GM12873 (cell line): Measurements from ENCODE around the gene GJA4.

Experiments used
- TF ChIP-seq, protein P1 (sequence below): IDR thresholded peaks from 2 replicates; pipeline ENCODE4 v1.5.1; 2012; ENCODE audit warnings: low read depth, mild to moderate bottlenecking, moderate library complexity, low read length, control low read depth; ENCODE audit not compliant: insufficient read depth; ENCODE audit errors: missing control alignments

Gene GJA4

DNA sequence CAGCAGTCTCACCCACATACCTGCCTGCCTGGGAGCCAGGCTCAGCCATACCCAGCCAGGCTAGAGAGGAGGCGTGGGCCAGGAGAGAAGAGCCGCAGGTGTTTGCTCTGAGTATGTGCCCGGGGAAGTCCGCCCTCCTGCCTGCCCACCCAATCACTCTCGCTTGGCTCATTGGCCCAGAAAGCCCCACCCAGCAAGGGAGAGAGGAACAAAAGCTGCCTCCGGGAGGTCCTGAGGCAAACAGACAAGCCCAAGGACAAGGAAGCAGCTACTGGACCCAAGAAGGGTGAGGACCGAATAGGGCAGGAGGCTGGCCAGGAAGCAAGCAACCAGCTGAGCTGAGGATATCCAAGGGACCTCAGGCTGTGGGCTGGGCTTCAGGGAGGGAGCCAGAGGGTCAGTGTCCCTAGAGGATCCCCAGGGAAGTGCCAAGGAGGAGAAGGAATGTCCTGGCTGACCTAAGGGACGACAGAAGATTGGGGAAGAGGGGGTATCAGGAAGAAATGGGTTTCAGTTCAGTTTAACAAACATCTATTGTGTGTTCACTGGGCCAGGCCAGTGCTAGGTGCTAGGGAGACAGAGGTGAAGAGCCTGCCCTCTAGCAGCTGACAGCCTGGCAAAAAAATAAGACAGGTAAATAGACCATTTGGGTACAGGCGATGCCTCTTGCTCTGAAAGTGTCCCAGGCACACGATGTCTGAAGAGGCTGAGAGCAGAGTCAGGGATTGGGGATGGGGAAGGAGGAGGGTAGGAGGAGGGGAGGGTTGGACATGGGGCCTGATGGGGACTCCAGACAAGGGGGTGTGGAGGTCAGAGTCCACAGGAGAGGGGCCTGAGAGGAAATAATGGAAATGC lies 33.1 kb upstream of the GJA4 start, which contains the start of gene GJB4:
Gene GJB4, plus strand, starts transcription at position 238 of the 855 bp plus-strand sequence. CDS start 1,515 bp downstream, outside the sequence.
- TF ChIP-seq, protein P1, sequence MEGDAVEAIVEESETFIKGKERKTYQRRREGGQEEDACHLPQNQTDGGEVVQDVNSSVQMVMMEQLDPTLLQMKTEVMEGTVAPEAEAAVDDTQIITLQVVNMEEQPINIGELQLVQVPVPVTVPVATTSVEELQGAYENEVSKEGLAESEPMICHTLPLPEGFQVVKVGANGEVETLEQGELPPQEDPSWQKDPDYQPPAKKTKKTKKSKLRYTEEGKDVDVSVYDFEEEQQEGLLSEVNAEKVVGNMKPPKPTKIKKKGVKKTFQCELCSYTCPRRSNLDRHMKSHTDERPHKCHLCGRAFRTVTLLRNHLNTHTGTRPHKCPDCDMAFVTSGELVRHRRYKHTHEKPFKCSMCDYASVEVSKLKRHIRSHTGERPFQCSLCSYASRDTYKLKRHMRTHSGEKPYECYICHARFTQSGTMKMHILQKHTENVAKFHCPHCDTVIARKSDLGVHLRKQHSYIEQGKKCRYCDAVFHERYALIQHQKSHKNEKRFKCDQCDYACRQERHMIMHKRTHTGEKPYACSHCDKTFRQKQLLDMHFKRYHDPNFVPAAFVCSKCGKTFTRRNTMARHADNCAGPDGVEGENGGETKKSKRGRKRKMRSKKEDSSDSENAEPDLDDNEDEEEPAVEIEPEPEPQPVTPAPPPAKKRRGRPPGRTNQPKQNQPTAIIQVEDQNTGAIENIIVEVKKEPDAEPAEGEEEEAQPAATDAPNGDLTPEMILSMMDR: no peak

DNA sequence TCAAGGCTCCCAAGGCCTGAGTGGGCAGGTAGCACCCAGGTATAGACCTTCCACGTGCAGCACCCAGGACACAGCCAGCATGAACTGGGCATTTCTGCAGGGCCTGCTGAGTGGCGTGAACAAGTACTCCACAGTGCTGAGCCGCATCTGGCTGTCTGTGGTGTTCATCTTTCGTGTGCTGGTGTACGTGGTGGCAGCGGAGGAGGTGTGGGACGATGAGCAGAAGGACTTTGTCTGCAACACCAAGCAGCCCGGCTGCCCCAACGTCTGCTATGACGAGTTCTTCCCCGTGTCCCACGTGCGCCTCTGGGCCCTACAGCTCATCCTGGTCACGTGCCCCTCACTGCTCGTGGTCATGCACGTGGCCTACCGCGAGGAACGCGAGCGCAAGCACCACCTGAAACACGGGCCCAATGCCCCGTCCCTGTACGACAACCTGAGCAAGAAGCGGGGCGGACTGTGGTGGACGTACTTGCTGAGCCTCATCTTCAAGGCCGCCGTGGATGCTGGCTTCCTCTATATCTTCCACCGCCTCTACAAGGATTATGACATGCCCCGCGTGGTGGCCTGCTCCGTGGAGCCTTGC lies 31.5 kb upstream of the GJA4 start:
- TF ChIP-seq, protein P1: no peak

- TF ChIP-seq, protein P1: no peak
Observed at GRCh38 chr1:34761776-34762307, 31.0 kb upstream of the GJA4 start.

DNA sequence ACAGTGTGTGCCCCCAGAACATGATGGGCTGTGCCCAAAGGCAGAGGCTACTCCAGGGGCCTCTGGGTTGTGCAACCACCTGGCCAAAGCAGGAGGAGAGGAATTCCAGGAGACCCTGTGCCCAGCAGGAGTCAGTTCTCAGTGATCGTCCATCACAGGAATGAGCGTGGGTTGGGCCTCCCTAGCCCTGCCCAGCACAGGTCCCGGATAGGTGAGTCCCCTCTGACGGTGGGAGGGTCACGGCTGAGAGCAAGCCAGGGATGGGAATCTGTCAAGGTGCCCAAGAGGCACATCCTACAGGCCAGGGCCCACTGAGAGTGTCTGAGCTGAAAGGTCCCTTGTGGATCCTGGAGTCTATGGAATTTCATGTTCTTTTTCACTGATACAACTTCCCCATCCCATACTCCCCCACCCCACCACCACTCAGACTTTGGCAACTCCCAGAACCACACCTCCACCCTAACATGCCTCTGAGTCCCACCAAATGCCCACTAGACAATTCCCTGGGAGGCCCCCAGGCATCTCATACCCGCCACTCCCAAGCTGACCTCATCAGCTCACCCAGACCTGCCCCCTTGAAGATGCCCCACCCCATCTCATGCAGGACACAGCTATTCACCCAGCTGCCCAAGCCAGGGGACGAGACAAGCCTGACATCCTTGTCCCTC lies 30.2 kb upstream of the GJA4 start:
- TF ChIP-seq, protein P1: no peak

DNA sequence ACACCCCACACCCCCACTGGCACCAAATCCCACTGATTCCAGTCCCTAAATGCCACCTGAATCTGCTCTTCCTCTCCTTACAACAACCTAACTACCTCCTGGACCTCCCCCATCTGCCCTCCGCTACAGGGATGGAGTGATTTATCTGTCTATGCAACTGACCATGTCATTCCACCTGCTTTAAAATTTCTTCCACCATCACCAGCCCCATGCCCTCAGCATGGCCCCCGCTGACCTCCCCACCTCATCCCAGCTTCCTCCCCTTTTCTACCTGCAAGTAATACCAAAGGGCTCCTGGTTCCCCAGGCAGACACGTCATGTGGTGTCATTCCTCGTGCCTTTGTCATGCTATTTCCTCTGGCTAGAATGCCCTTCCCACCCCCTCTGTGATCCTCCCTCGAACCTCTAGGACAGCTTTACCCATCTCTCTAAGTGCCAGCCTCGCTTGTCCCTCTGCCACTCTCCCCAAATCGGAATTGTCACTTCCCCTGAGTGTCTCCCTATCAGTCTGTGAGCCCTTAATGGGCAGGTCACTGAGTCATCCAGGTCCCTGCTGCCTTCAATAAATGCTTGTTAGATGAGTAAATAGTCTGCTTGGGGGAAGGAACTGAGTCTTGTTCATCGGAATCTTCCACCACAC lies 29.5 kb upstream of the GJA4 start:
- TF ChIP-seq, protein P1: no peak

DNA sequence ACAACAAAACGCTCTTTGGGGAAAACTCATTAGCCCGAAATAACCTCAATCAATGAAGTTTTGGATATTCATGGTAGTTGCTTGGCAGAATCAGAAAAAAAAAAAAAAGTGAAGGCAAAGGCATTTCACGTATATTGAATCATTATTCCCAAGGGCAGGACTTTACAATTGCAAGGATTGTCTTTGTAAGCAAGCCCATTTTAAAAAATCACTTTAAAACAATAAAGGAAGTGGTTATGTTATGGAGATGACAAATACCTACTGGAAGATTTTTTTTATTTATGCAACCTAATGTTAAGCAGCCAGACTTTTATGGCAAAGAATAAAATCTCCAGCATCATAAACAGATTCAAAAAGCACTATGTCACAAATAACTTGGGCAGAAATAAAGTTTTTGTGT lies 23.9 kb upstream of the GJA4 start:
- TF ChIP-seq, protein P1: no peak
